Endodermal cell (in vitro differentiated cells): ENCODE results near the gene ZFP42. TPM values are rescaled to one million over a fixed set of nuclear protein-coding genes. Genes with fewer than 3 reads are reported as not detected.
A peak's percentile ranks its signal among the peaks of the same experiment; 100 is the strongest.

Source experiments
- DNase-seq: peaks from one replicate; pipeline ENCODE4 v3.0.0-alpha.2; 2017
- H3K27ac ChIP-seq: 2 replicates; pipeline ENCODE4 v1.5.1; 2013; ENCODE audit warnings: mild to moderate bottlenecking, low read depth, low read length, moderate library complexity
- H3K27me3 ChIP-seq: 2 replicates; pipeline ENCODE4 v1.6.1; 2013; ENCODE audit warnings: mild to moderate bottlenecking, low read length, moderate library complexity; ENCODE audit not compliant: insufficient read depth, control insufficient read depth, poor library complexity, severe bottlenecking
- H3K36me3 ChIP-seq: 2 replicates; pipeline ENCODE4 v1.7.0; 2013; ENCODE audit warnings: mild to moderate bottlenecking, low read length, moderate library complexity; ENCODE audit not compliant: control insufficient read depth, insufficient read depth
- H3K4me1 ChIP-seq: one replicate; pipeline ENCODE4 v1.7.0; 2013; ENCODE audit warnings: low read length; ENCODE audit not compliant: control insufficient read depth, insufficient read depth
- H3K4me3 ChIP-seq: 2 replicates; pipeline ENCODE4 v1.5.1; 2013; ENCODE audit warnings: mild to moderate bottlenecking, low read length, moderate library complexity
- H3K9ac ChIP-seq: 2 replicates; pipeline ENCODE4 v1.6.1; 2013; ENCODE audit warnings: mild to moderate bottlenecking, low read length, moderate library complexity; ENCODE audit not compliant: poor library complexity, severe bottlenecking; ENCODE audit errors: extremely low read depth
- H3K9me3 ChIP-seq: 2 replicates; pipeline ENCODE4 v1.6.1; 2013; ENCODE audit warnings: mild to moderate bottlenecking, low read length, moderate library complexity; ENCODE audit not compliant: control insufficient read depth
- H3K27ac Mint-ChIP-seq: 2 replicates; pipeline ENCODE4 v1.8.0; 2020; ENCODE audit warnings: mixed read lengths
- H3K27me3 Mint-ChIP-seq: 2 replicates; pipeline ENCODE4 v1.8.0; 2021; ENCODE audit warnings: mild to moderate bottlenecking, mixed read lengths; ENCODE audit not compliant: insufficient read depth
- H3K36me3 Mint-ChIP-seq: 2 replicates; pipeline ENCODE4 v1.8.0; 2020; ENCODE audit warnings: low read depth, mixed read lengths
- H3K4me1 Mint-ChIP-seq: 2 replicates; pipeline ENCODE4 v1.8.0; 2020; ENCODE audit warnings: mixed read lengths
- H3K4me3 Mint-ChIP-seq: 2 replicates; pipeline ENCODE4 v1.8.0; 2020; ENCODE audit warnings: mild to moderate bottlenecking, moderate library complexity, mixed read lengths
- H3K9me3 Mint-ChIP-seq: 2 replicates; pipeline ENCODE4 v1.8.0; 2020; ENCODE audit warnings: mild to moderate bottlenecking, mixed read lengths
- WGBS, 2 experiments: methylation state at CpG; one replicate each; pipeline versions ENCODE4 v1.1.5 to v1.1.7; 2013; ENCODE audit warnings: missing lambda C conversion rate in 2 of 2, mixed read lengths in 1 of 2; ENCODE audit not compliant: insufficient coverage in 1 of 2, insufficient read length in 1 of 2; 5-methylcytosine and 5-hydroxymethylcytosine counted together
- total RNA-seq, 2 donors: library from RNA; stranded (reverse); fragmentation: NEBNext Ultra II Directional in 1 of 2; extraction: Animal tissue kit (Norgen Biotek cat#: 25700) in 1 of 2; gene quantifications; 2 replicates in 1 of 2; 3 replicates in 1 of 2; pipeline ENCODE4 v1.2.1, GENCODE V29; 2021
- TF ChIP-seq, protein P1 (sequence below): fragments of 200-600 bp; sonication (generic); conservative IDR thresholded peaks from 2 replicates; pipeline ENCODE4 v1.5.0; 2021; ENCODE audit warnings: antibody characterized with exemption, mild to moderate bottlenecking

Gene ZFP42
- total RNA-seq, 2 donors from 2014 or later = 30.9 to 58.5 TPM

DNA sequence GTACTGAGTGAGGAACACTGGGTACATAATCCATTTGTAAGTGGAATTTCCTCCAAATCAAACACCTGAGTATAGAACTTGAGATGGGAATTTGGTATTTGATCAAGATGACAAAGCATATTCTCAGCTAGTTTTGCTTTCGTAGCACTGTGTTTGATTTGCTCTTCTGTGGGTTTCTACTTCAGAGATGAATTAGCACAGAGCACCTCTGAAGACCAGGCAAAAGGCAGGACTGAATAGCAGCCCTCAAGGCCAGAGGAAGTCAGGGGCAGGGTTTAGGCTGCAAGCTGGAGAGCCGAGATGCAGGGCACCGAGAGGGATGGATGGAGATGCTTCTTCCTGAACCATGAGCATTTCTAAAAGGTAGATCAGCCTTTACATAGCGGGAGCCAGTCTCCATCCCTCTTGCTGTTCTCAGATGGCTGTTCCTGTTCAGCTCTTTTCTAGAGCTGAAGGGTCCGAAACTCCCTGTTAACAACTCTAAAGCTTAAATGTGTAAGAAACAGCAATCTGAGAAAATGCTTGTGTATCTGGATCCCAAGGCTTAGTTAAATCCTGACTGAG, 10.8 kb downstream of the ZFP42 start:
- Mint-ChIP-seq H3K36me3 (peaks cover 53% of the 10 kb centered on the region), H3K4me1 (no peaks in the 10 kb centered on the region)
- TF ChIP-seq, protein P1, sequence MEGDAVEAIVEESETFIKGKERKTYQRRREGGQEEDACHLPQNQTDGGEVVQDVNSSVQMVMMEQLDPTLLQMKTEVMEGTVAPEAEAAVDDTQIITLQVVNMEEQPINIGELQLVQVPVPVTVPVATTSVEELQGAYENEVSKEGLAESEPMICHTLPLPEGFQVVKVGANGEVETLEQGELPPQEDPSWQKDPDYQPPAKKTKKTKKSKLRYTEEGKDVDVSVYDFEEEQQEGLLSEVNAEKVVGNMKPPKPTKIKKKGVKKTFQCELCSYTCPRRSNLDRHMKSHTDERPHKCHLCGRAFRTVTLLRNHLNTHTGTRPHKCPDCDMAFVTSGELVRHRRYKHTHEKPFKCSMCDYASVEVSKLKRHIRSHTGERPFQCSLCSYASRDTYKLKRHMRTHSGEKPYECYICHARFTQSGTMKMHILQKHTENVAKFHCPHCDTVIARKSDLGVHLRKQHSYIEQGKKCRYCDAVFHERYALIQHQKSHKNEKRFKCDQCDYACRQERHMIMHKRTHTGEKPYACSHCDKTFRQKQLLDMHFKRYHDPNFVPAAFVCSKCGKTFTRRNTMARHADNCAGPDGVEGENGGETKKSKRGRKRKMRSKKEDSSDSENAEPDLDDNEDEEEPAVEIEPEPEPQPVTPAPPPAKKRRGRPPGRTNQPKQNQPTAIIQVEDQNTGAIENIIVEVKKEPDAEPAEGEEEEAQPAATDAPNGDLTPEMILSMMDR = no peak

GRCh38 chr4:188008377-188008776, 12.8 kb downstream of the ZFP42 start:
- Histone ChIP-seq H3K4me1 (no peaks in the 10 kb centered on the region), H3K36me3 (no peaks in the 10 kb centered on the region), H3K27me3 (no peaks in the 10 kb centered on the region), H3K9me3 (no peaks in the 10 kb centered on the region), H3K9ac (no peak overlapping the region), H3K27ac (no peak overlapping the region), H3K4me3 (no peak overlapping the region)
- Mint-ChIP-seq H3K36me3 (peaks cover 36% of the 10 kb centered on the region), H3K9me3 (no peaks in the 10 kb centered on the region), H3K4me1 (no peaks in the 10 kb centered on the region), H3K27ac (no peak overlapping the region), H3K4me3 (no peak overlapping the region), H3K27me3 (no peaks in the 10 kb centered on the region)
- TF ChIP-seq, protein P1 = no peak
- DNase-seq = no peak
- 93 to 96% methylated on average over 3 to 8 of the region's 8 CpGs for WGBS, 2 experiments

More for the DNA sequence above, 10.8 kb downstream of the ZFP42 start:
- DNase-seq = no peak
- no peak overlapping the region for H3K9ac ChIP-seq
- WGBS, 2 experiments = 86 to 100% methylated on average over 1 to 5 of the region's 5 CpGs
- Mint-ChIP-seq H3K4me3 (no peak overlapping the region), H3K9me3 (no peaks in the 10 kb centered on the region), H3K27ac (peak overlapping the region; percentile 74), H3K27me3 (no peaks in the 10 kb centered on the region)
- no peak overlapping the region for H3K4me3 ChIP-seq
- no peaks in the 10 kb centered on the region for H3K9me3 ChIP-seq
- H3K27me3 ChIP-seq = no peaks in the 10 kb centered on the region
- no peaks in the 10 kb centered on the region for H3K4me1 ChIP-seq
- H3K36me3 ChIP-seq = no peaks in the 10 kb centered on the region
- H3K27ac ChIP-seq = no peak overlapping the region

GRCh38 chr4:188012426-188012945, 16.9 kb downstream of the ZFP42 start:
- H3K36me3 ChIP-seq = no peaks in the 10 kb centered on the region
- no peak overlapping the region for H3K9ac ChIP-seq
- H3K4me1 ChIP-seq = no peaks in the 10 kb centered on the region
- Mint-ChIP-seq H3K27ac (no peak overlapping the region), H3K9me3 (no peaks in the 10 kb centered on the region), H3K36me3 (peaks cover 7% of the 10 kb centered on the region), H3K4me3 (no peak overlapping the region), H3K4me1 (peaks cover 18% of the 10 kb centered on the region), H3K27me3 (no peaks in the 10 kb centered on the region)
- no peak overlapping the region for H3K4me3 ChIP-seq
- H3K27ac ChIP-seq = no peak overlapping the region
- DNase-seq = no peak
- 94% methylated on average over 5 of the region's 7 CpGs; no CpG with 5 or more reads in 1 of the 2 experiments for WGBS, 2 experiments
- no peaks in the 10 kb centered on the region for H3K9me3 ChIP-seq
- no peaks in the 10 kb centered on the region for H3K27me3 ChIP-seq
- TF ChIP-seq, protein P1 = no peak
